ENCODE measurements around the gene ABHD15.

Gene ABHD15, protein sequence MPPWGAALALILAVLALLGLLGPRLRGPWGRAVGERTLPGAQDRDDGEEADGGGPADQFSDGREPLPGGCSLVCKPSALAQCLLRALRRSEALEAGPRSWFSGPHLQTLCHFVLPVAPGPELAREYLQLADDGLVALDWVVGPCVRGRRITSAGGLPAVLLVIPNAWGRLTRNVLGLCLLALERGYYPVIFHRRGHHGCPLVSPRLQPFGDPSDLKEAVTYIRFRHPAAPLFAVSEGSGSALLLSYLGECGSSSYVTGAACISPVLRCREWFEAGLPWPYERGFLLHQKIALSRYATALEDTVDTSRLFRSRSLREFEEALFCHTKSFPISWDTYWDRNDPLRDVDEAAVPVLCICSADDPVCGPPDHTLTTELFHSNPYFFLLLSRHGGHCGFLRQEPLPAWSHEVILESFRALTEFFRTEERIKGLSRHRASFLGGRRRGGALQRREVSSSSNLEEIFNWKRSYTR

DNA sequence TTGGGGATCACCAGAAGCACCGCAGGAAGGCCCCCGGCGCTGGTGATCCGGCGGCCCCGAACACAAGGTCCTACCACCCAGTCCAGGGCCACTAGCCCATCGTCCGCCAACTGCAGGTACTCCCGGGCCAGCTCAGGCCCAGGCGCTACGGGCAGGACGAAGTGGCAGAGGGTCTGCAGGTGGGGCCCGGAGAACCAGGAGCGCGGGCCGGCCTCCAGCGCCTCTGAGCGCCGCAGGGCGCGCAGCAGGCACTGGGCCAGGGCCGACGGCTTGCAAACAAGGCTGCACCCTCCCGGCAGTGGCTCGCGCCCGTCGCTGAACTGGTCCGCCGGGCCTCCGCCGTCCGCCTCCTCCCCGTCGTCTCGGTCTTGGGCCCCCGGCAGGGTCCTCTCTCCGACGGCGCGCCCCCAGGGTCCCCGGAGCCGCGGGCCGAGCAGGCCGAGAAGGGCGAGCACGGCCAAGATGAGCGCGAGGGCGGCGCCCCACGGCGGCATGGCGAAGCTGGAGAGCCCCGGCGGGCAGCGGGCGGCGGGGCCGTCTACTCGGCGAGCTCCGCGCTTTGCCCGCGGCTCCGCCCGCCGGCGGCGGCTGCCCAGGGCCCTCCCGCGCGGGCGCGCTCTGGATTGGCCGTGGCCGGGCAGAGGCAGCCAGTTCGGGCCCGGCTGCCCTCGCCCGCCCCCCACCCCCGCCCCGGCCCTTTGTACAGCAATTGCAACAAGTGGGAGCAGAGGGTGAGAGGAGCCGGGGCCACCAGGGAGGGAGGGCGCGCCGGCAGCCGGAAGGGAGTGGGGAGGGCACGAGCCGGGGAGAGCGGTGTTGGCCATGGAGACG is at the start of gene ABHD15:
Gene ABHD15, minus strand, starts transcription at position 565 of the 831 bp plus-strand sequence. Its CDS starts 71 bp downstream, at position 494.
- no peak for DNase-seq

DNA sequence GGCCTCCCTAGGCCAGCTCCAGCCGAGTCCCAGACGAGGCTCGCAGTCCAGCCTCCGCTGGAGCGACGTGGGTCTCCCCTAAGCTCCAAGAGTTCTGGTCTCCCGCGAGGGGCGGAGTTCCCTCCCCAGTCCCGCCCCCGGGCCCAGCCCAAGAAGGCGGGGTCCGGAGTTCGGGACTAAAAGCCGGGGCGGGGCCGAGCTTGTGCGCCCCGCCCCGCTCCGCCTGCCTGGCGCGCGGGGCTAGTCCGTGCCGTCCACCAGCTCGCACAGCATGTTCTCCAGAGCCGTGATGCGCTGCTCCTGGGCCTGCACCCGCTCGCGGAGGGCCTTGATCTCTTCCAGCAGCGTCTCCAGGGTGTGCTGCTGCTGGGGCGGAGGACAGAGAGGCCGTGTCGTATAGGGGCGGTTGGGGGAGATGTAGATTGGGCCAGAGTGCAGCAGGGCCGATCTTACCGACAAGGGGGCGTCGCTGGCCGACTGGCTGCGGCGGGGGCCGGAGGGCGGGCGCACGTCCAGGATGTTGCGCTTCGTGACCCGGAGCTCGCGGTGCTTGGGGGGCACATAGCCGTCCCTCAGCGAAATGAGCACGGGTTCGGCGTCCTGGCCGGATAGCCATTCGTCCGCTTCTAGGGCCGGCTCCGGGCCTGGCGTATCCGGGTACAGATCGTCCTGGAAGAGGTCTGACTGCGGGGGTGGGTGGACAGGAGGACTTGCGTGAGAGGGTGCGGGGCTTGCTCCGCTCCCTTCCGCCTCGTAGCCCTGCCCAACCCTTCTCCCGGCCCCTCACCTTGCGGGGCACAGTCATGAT is 48.9 kb upstream of the ABHD15 start:
- DNase-seq, result no peak

DNA sequence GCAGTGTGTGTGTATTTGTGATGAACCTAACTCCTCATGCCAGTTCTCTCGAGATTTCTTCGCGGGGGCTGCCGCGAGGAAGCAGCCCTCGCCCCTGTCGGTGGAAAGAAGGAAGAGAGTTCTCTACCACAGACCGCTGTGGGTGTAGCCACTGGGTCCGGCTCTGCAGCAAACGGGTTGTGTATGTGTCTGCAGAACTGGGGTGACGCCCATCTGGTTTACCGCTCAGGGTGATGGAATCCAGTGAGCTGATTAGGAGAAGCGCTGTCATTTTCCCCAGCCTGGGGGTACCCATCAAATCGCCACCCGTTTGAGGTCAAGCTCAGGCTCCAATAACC is 48.2 kb upstream of the ABHD15 start:
- no peak for DNase-seq

DNA sequence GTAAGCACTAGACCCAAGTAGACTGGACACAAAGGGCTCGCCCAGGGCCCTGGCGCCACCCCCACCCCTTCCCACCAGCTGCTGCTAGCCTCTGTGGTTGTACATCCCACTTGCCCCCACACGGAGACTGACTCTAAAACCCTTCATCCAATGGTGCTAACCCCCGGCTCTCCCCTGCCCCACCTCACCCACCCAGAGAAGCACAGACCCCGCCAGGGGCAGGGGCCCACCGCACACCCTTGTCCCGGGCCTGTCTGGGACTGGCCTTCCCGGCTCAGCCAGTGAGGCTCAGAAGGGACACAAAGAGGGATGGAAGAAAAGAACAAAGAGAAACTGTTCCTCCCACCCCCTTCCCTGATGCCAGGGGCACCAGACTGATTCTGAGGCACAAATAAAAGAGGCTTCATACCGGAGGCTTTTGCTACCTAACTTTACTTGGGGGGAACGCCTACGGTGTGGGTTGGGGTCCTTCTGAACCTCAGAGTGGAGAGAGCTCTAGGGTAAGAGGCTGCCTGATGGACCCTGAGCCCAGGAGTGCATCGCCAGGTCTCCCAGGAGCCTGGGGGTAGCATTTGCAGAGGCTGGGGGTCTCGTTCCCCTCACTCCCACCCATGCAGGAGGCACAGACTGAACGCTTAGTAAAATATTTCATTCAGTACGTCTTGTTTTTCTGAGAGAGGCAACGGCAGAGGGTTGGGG is 47.7 kb upstream of the ABHD15 start:
- DNase-seq, result no peak

DNA sequence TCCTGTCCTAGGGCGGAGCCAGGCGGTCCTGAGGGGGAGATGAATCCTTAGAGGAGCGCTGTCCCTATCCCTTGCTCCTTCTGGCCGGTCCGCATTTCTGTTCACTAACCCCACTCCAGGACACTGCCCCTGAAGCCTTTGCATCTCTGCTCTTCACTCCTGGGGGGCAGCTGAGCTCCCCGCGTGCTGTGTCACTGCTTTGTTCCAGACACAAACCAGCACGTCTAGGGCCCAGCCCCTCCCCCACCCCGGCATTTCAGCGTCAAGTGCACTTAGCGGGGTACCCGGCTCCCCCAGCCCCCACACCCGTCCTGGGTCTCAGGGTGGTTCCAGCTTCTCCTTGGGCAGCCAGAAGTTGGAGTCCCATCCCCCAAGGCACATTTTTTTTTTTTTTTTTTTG is 47.0 kb upstream of the ABHD15 start:
- DNase-seq, result no peak

DNA sequence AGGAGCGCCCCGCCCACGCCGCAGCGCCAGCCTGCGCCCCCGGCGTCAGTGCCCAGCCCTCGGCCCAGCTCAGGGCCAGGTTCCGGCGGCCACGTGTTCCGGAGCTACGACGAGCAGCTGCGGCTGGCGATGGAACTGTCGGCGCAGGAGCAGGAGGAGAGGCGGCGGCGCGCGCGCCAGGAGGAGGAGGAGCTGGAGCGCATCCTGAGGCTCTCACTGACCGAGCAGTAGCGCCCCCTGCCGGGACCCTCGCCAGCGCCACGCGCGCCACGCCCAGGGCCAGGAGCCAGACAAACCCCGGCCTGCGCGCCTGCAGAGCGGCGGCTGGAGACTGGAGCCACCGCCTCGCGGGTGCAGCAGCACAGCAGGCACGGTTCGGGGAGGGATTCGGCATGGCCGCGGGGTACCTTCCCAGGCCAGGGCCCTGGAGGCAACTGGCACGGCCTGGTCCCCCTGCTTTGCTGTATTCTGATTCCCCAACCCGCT is 46.6 kb upstream of the ABHD15 start:
- no peak for DNase-seq

DNA sequence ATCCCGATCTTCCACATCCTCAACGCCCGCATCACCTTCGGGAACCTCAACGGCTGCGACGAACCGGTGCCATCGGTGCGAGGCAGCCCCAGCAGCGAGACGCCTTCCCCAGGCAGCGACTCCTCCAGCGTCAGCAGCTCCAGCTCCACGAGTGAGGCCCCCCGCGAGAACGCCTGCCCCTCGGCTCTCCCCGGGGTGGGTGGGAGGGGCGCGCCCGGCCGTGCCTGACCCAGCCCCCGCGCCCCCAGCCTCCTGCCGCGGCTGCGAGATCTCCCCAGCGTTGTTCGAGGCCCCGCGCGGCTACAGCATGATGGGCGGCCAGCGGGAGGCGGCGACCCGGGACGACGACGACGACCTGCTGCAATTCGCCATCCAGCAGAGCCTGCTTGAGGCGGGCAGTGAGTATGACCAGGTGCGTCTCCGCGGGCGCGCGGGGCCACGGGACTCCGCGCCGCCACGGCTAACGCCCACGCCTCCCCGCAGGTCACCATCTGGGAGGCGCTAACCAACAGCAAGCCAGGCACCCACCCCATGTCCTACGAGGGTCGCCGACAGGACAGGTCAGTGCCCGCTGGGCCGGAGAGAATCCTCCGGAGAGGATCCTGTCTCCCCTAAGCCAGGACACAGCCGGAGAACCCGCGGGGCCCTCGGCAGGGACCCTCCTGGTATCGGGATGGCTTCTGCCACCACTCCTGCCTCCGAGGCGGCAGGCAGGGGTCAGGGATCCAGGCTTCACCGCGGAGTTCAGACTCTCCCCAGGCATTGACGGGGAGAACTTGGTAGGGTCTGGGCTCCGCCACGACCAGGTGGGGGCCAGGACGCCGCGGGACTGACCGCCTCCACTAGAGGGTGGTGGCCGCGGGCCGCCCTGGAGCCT is 45.8 kb upstream of the ABHD15 start:
- DNase-seq, result no peak

DNA sequence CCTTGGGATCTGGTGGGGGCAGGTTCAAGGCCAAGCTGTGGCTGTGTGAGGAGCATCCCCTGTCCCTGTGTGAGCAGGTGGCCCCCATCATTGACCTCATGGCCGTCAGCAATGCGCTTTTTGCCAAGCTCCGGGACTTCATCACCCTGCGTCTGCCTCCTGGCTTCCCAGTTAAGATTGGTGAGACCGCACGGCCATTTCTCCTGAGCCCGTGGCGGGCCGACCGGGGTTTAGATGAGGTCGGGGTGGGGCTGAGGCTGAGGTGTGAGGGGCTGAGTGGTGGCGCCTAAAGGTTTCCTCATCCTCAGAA is 45.2 kb upstream of the ABHD15 start:
- DNase-seq, result no peak

DNA sequence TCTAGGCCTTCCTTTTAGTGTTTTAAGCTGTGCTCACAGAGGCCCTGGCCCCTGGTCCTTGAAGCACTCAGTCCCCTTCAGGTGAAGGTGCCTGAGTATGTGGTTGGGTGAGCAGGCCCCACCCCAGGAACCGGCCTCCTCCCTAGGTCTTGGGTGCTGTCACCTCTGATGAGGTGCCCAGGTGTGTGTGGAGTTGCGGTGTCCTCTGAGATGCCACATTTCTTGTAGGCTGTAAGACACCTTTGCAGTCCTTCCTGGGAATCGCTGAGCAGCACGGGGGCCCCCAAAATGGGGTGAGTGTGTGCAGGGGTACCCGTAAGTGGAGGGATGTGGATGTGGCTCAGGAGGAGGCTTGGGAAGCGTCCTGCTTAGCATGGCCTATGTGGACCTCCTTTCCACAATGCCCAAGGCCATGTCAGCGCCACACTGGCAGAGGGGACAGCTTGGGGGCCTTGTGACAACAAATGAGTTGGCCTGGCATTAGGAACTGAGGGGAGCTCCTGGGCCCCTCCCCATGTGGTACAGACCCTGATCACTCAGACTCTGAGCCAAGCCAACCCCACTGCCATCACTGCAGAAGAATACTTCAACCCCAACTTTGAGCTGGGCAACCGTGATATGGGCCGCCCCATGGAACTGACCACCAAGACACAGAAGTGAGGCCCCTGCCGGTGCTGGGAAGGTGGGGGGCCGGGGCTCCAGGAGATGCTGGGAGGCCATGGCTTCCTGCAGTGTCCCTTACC is 44.7 kb upstream of the ABHD15 start:
- DNase-seq, result no peak

DNA sequence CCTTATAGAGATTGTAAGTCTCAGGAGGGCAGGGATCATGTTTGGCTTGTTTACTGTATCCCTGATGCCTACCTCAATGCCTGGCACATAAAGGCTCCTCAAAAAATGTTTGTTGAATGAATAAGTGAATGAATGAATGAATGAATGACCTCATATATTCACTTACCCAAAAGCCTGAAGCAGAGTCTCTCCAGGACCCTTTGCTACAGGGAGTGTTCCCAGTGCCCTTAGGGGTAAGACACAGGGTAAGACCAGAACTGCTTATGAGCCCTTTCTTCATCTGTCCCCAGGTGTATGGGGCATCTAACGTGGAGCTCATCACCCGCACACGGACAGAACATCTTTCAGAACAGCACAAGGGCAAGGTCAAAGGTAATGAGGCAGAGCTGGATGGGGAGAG is 43.6 kb upstream of the ABHD15 start:
- no peak for DNase-seq

DNA sequence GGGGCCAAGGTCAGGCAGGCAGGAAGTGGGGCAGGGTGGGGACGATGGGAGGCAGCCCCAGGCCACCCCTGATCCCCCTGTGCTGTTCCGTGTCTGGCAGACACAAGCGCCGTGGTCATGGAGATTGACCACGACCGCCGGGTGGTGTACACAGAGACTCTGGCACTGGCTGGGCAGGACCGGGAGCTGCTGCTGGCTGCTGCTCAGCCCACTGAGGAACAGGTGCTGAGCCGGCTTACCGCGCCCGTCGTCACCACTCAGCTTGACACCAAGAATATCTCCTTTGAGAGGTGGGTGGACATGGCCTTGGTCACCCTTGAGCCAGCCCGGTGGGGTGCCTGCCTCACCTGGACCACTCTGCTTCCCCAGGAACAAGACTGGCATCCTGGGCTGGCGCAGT is 42.1 kb upstream of the ABHD15 start:
- DNase-seq, result no peak

DNA sequence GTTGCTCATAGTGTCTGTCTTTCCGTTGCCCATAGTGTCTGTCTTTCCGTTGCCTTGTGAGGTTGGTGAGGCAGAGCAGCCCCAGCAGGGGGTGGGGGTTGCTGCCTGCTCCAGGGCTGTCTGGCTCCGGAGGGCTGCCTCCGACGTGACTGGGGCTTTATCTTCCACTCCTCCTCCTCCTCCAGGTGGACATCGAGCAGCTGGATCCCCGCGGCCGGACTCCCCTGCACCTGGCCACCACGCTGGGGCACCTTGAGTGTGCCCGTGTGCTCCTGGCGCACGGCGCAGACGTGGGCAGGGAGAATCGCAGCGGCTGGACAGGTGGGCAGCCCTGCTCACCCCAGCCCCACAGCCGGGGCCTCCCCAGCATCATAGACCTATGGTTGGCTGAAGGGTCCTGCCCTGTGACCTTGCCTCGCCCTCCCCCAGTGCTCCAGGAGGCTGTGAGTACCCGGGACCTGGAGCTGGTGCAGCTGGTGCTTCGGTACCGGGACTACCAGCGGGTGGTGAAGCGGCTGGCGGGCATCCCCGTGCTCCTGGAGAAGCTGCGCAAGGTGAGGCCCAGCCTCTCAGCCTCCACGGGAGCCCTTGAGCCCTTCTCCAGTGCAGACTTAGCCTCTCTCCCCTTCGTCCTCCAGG is 40.8 kb upstream of the ABHD15 start:
- DNase-seq, result no peak

DNA sequence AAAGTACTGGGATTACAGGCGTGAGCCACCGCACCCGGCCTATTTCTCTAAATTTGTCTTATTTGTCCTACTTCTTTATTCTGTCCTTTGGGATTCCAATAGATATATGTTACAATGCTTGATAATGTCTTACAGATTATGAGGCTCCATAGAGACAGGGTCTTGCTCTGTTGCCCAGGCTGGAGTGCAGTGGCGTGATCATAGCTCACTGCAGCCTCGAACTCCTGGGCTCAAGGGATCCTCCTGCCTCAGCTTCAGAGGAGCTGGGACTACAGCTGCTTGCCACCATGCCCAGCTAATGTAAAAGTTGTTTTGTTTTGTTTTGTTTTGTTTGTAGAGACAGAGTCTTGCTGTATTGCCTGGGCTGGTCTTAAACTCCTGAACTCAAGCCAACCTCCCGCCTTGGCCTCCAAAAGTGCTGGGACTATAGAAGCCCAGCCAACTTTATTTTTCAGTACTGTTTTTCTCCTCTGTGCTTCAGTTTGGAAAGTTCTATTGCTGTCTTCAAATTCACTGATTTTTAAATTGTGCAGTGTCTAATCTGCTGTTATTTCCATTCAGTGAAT is 36.4 kb upstream of the ABHD15 start:
- DNase-seq, result no peak

DNA sequence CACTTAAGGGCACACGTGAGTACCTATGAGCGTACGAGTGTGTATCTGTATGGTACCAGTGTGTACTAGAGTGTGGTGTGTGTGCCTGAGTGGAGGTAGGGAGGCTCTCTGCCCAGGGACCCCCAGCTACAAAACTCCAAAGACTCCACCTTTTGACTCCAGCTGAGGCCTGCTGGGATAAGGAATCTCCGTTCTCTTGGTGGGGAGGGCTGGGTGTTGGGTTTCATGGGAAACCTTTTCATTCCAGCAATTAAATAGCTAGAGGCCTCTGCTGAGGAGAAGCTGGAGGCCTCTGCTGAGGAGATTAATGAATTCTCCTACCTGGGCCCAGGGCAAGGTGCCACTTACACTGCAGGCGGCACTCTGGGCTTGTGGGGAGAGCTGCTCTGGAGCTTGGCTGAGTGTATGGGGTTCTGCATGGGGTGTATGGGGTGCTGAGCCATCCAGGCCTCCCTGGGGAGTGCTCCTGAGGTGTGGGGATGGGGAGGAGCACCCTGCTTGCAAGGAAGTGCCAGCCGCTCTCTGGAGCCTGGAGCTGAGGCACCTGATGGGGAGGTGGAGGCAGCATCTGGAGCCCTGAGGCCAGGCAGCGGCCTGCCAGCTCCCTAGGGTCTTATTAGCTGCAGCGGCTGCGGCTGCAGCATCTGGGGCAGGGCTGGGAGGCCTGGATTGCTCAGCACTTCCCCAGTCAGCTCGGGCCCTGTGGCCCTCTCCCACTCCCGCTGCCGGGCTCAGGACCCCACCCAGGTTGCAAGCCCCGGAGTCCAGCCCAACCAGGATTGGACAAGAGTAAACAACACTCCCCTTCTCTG is 30.7 kb upstream of the ABHD15 start:
- DNase-seq, result no peak

DNA sequence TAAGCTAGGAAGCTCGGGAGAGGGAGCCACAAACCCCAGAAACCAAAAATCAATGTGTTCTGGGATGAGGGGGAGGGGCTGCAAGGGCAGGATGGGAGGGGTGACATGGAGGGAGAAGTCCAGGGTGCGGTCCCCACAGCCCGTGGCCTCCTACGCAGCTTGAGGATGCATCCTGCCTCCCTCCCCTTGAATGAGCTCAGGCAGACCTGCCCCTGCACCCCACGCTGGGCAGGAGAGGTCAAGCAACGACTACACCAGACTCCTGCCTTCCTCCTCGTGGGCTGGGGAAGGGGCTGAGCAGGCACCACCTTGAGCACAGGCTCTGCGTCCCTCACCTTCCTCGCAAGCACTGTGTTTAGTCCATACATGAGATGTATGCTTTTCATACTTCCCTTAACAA is 30.0 kb upstream of the ABHD15 start:
- DNase-seq, result no peak

DNA sequence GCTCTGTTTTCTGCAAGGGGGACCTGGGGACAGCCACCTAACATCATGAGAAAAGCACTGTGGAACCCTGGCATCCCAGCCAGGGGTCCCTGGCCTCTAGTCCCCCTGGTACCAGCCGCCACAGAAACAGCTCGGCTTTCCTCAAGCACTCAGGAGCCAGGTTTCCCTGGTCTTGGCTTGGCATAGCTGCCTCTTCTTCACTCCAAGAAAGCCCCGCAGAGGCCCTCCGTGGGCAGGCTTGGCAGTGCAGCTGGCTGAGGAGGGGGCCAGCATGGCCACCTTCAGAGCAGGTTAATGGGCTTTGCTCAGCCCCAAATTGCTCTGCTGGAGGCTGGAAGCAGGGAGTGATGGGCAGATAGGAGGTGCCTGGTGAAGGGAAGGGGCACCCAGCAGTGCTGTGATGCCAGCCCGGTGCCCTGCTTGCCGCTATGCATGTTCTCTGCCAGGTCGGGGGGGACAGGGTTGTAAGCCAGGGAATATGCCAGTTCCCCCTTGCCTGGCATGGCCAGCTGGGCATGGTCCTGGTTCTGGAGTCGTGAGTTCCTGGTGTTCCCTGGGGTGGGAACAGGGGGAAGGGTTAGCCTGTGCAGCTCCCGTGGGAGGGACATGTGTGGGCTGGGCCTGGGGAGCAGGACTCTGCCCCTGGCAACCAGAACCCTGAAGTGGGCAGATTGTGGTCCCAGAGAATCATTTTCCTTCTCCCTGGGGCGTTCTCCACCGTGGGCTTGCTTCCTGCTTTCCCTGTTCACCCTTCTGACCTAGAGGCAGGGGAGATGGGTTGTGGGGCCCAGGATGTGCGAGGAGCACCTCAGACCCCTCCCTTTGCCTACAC is 29.3 kb upstream of the ABHD15 start:
- DNase-seq, result no peak

DNA sequence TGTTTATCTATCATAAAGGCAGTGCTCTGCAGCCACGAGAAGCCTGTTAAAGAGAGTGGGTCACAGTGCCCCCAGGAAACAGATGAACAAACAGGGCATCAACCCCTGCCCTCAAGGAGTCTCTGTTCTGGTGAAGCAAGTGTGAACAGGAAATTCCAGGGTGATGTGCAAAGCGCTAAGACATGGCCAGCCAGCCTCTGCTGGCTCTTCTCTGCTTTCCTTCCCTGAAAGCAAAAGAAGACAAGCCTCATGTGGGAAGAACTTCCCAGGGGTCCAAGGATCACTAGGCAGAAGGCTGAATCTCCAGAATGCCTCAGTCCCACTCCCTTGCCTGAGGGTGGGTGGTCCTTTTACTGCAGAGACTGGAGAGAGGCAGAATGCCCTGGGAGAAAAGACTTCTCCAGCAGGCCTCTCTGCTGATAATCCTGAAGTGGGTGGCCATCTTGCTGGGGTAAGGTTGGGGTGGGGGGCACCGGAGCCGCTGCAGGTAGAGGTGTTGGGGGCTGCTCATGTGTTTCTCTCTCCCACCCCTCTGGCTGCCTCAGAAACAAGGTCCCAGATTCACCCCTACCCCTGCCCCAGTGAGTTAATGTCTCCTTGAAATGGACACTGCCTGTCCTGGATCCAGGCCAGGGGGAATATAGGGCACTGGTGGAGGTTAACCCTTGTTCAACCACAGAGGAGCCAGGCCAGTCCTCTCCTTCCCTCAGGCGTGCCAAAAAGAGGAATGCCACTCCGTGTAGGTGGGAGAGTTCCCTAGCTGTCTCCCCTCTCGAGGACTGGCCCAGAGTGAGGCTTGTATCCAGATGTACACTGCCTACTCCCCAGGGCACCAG is 28.5 kb upstream of the ABHD15 start:
- DNase-seq, result no peak

All from NCI-H187 treated with DMSO at 0.1 percent for 48 hours (cell line).